Neural progenitor cell (in vitro differentiated cells): Measurements from ENCODE around the gene CIBAR2.

Experiments
- EZH2 ChIP-seq: fragments of 200-600 bp; sonication (generic); IDR thresholded peaks from 2 replicates; pipeline ENCODE4 v1.6.1; 2017; ENCODE audit warnings: antibody characterized with exemption, mild to moderate bottlenecking, moderate library complexity
- EZH2phosphoT487 ChIP-seq: fragments of 200-600 bp; sonication (generic); IDR thresholded peaks from 2 replicates; pipeline ENCODE4 v1.6.1; 2017; ENCODE audit warnings: antibody characterized with exemption
- TF ChIP-seq, protein P1 (sequence below): fragments of 200-600 bp; sonication (generic); IDR thresholded peaks from 2 replicates; pipeline ENCODE4 v1.5.1; 2017; ENCODE audit warnings: antibody characterized with exemption, mild to moderate bottlenecking

DNA sequence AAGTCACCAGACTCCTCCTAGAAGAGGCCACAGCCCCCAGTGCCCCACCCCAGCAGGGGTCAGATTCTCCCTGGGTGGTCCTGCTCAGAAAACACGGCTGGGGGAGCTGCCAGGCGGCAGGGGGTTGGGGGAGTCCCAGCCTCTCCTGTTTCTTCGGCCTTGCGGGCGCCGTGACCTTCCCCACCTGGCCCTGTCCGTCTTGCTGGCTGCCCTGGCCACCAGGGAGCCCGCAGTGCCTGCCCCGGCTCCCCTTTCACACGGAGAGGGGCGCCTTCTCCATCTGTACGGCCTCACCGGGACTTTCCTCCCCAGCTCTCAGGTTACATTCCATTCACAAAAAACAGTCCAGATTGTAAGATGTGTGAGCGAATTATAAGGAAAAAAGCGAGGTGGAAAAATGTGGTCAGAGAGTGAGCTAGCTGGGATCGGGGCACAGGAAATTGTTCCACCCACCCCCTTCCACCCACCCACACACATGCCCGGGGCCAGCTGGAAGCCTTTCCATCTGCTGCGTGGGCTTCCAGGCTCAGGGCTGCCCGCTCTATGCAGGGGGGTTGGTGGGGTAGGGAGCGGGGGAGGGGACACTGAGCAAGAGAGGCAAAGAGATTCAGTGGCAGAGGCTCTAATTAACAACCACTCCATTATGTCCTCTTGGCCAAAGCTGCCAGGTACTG is 14.6 kb upstream of the CIBAR2 start:
- TF ChIP-seq EZH2 (no peak), EZH2phosphoT487 (no peak)
- TF ChIP-seq, protein P1, sequence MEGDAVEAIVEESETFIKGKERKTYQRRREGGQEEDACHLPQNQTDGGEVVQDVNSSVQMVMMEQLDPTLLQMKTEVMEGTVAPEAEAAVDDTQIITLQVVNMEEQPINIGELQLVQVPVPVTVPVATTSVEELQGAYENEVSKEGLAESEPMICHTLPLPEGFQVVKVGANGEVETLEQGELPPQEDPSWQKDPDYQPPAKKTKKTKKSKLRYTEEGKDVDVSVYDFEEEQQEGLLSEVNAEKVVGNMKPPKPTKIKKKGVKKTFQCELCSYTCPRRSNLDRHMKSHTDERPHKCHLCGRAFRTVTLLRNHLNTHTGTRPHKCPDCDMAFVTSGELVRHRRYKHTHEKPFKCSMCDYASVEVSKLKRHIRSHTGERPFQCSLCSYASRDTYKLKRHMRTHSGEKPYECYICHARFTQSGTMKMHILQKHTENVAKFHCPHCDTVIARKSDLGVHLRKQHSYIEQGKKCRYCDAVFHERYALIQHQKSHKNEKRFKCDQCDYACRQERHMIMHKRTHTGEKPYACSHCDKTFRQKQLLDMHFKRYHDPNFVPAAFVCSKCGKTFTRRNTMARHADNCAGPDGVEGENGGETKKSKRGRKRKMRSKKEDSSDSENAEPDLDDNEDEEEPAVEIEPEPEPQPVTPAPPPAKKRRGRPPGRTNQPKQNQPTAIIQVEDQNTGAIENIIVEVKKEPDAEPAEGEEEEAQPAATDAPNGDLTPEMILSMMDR = peak; percentile 13
